GM18951 (cell line): ENCODE results near the gene LCN2.

ENCODE experiments used
- POLR2A ChIP-seq: IDR thresholded peaks from 4 replicates; pipeline ENCODE4 v1.6.1; 2011; ENCODE audit warnings: mild to moderate bottlenecking; ENCODE audit not compliant: insufficient read length, insufficient read depth; ENCODE audit errors: extremely low read depth
- in situ Hi-C: fragments of 300-500 bp; cut with MboI; formaldehyde crosslinking; loops from one replicate; pipeline ENCODE4 v1.12.0; 2022; ENCODE audit warnings: low sequenced_read_pairs, mixed read lengths, inconsistent platforms; ENCODE audit not compliant: unreplicated experiment

Gene LCN2

DNA sequence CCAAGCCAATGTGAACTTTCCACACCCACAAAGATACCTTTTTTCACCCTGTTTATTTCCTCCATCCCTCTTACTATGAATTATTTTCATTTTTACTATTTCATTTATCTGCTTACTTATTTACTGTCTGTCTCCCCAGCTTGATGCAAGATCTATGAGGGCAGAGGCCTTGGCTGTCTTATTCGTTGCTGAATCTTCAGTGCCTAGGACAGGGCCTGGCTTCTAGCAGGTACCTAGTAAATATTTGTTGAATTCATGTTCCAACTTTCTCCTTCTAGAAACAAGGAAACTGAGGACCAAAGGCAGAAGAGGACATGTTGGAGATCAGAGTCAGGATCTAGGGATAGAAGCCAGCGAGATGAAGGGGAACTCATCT lies 53.4 kb downstream of the LCN2 start:
- no peak for TF ChIP-seq POLR2A
- in situ Hi-C loops = no loop called here
